Endothelial cell of umbilical vein (primary cell): ENCODE results near the gene CHST11. TPM values are rescaled to one million over a fixed set of nuclear protein-coding genes. Genes with fewer than 3 reads are reported as not detected.

Source experiments
- BruUV-seq: library from RNA; stranded (reverse); fragments of 400-500 nt; replicated peaks from 2 replicates; lab custom pipeline; 2021; lab: Mats Ljungman, UMichigan
- CTCF ChIA-PET: fragments of 300-600, 350-600 bp; sonication (Branson Sonifier 250); formaldehyde crosslinking; loops from one replicate; lab custom pipeline; 2021; ENCODE audit warnings: antibody characterized with exemption, inconsistent platforms; lab: Charles Lee
- POLR2A ChIA-PET: fragments of 300-600, 350-600 bp; sonication (Branson Sonifier 250); formaldehyde crosslinking; loops from one replicate; lab custom pipeline; 2021; ENCODE audit warnings: antibody characterized with exemption, inconsistent platforms; lab: Charles Lee
- DNase-seq: peaks from one replicate; pipeline ENCODE4 v3.0.0-alpha.2; 2011; ENCODE audit warnings: low read depth, low spot score
- FAIRE-seq: peaks from 2 replicates; lab custom pipeline; 2011; peaks lifted over from hg19 to GRCh38; lab: Jason Lieb, UNC
- H2AFZ ChIP-seq: 2 replicates; pipeline ENCODE4 v1.6.0; 2012; ENCODE audit warnings: low read depth, low read length, control low read depth, inconsistent platforms
- H3K27ac ChIP-seq: 2 replicates; pipeline ENCODE4 v1.5.1; 2011; ENCODE audit warnings: low read depth, mild to moderate bottlenecking, control low read depth, low read length, moderate library complexity; ENCODE audit not compliant: insufficient read depth
- H3K27me3 ChIP-seq, 2 experiments: 2 replicates each; pipeline versions ENCODE4 v1.6.0 to v1.6.1; 2011; ENCODE audit warnings: low read length in 2 of 2, mixed read lengths in 1 of 2; ENCODE audit not compliant: control insufficient read depth in 2 of 2, insufficient read depth in 2 of 2
- H3K36me3 ChIP-seq, 2 experiments: 2 replicates in 1 of 2; 3 replicates in 1 of 2; pipeline ENCODE4 v1.5.1; 2011; ENCODE audit warnings: low read length in 2 of 2, mild to moderate bottlenecking in 1 of 2, moderate library complexity in 1 of 2; ENCODE audit not compliant: control insufficient read depth in 2 of 2, insufficient read depth in 2 of 2; ENCODE audit errors: extremely low read depth in 1 of 2
- H3K4me1 ChIP-seq: 3 replicates; pipeline ENCODE4 v1.5.1; 2011; ENCODE audit warnings: mild to moderate bottlenecking, low read length; ENCODE audit not compliant: control insufficient read depth, insufficient read depth; ENCODE audit errors: extremely low read depth
- H3K4me2 ChIP-seq: 2 replicates; pipeline ENCODE4 v1.6.1; 2011; ENCODE audit warnings: low read length, control low read depth, mixed read lengths; ENCODE audit not compliant: insufficient read depth
- H3K4me3 ChIP-seq, 3 experiments: fragments of 200-600 bp in 1 of 3; sonication (generic), shearing (Covaris generic) in 1 of 3; replicated peaks in 1 of 3; 2 replicates each; pipeline ENCODE4 v1.5.1; 2011 to 2016; ENCODE audit warnings: control low read depth in 3 of 3, low read length in 3 of 3, mild to moderate bottlenecking in 2 of 3, inconsistent platforms in 1 of 3, low read depth in 1 of 3, moderate library complexity in 1 of 3; ENCODE audit not compliant: insufficient read depth in 1 of 3
- H3K79me2 ChIP-seq: 2 replicates; pipeline ENCODE4 v1.6.0; 2012; ENCODE audit warnings: low read length, inconsistent platforms; ENCODE audit not compliant: control insufficient read depth, insufficient read depth
- H3K9ac ChIP-seq: replicated peaks from 2 replicates; pipeline ENCODE3; 2011; ENCODE audit warnings: low read length, control low read depth; ENCODE audit not compliant: insufficient read depth; ENCODE audit errors: extremely low read depth
- H3K9me1 ChIP-seq: replicated peaks from 3 replicates; pipeline ENCODE4 v1.6.0; 2011; ENCODE audit warnings: mild to moderate bottlenecking, low read length; ENCODE audit not compliant: control insufficient read depth, insufficient read depth; ENCODE audit errors: extremely low read depth
- H3K9me3 ChIP-seq: replicated peaks from 2 replicates; pipeline ENCODE4 v1.5.1; 2012; ENCODE audit warnings: low read length, inconsistent platforms; ENCODE audit not compliant: control insufficient read depth, insufficient read depth
- H4K20me1 ChIP-seq: replicated peaks from 2 replicates; pipeline ENCODE3; 2011; ENCODE audit warnings: mild to moderate bottlenecking, low read length; ENCODE audit not compliant: control insufficient read depth, insufficient read depth; ENCODE audit errors: extremely low read depth
- EZH2 ChIP-seq: IDR thresholded peaks from 2 replicates; pipeline ENCODE4 v1.6.1; 2012; ENCODE audit warnings: borderline replicate concordance, low read depth, mild to moderate bottlenecking, moderate library complexity, low read length, inconsistent platforms; ENCODE audit not compliant: severe bottlenecking
- FOS ChIP-seq: IDR thresholded peaks from 2 replicates; pipeline ENCODE4 v1.6.1; 2011; ENCODE audit warnings: mild to moderate bottlenecking, low read length, moderate library complexity, borderline replicate concordance; ENCODE audit not compliant: insufficient read depth
- GATA2 ChIP-seq: IDR thresholded peaks from 2 replicates; pipeline ENCODE4 v1.7.0; 2011; ENCODE audit warnings: low read depth, mild to moderate bottlenecking, moderate library complexity, mixed read lengths, low read length; ENCODE audit not compliant: insufficient read length, insufficient read depth
- JUN ChIP-seq: IDR thresholded peaks from 2 replicates; pipeline ENCODE4 v1.6.1; 2011; ENCODE audit warnings: borderline replicate concordance, low read depth; ENCODE audit not compliant: insufficient read length, insufficient read depth
- POLR2AphosphoS5 ChIP-seq: IDR thresholded peaks from 2 replicates; pipeline ENCODE4 v1.6.1; 2012; ENCODE audit warnings: low read depth, mild to moderate bottlenecking, control low read depth, low read length, moderate library complexity; ENCODE audit not compliant: insufficient read depth
- dilution Hi-C: fragments of 300-500 bp; cut with MboI; formaldehyde crosslinking; loops from one replicate; pipeline ENCODE4 v1.15.0; 2019; ENCODE audit warnings: low sequenced_read_pairs; ENCODE audit not compliant: extremely low pct_ligation_motif_present
- intact Hi-C: fragments of 100-400 bp; cut with micrococcal nuclease; formaldehyde crosslinking; loops from one replicate; pipeline ENCODE4 v1.10.0; 2022
- polyA plus RNA-seq, 4 experiments: library from polyadenylated mRNA; depleted of rRNA in 3 of 4; stranded (reverse) in 3 of 4; unstranded in 1 of 4; fragments of >200 nt; gene quantifications; 2 replicates each; pipeline versions ENCODE4 v1.2.1 to v1.2.3, GENCODE V29; 2011 to 2012; ENCODE audit warnings: missing spikeins in 1 of 4
- total RNA-seq: library from RNA; stranded (reverse); gene quantifications from 2 replicates; pipeline ENCODE4 v1.2.3, GENCODE V29; 2021
- TF ChIP-seq, protein P1 (sequence below), 2 donors: IDR thresholded peaks; 1 replicate in 1 of 2; 2 replicates in 1 of 2; pipeline ENCODE4 v1.5.1; 2011; ENCODE audit warnings: low read length in 2 of 2, mild to moderate bottlenecking in 2 of 2, moderate library complexity in 2 of 2, control low read depth in 1 of 2, inconsistent platforms in 1 of 2, low read depth in 1 of 2; ENCODE audit not compliant: insufficient read depth in 1 of 2; ENCODE audit errors: extremely low read depth in 1 of 2
- TF ChIP-seq, protein P2 (sequence below): IDR thresholded peaks from 2 replicates; pipeline ENCODE4 v1.6.1; 2011; ENCODE audit not compliant: insufficient read depth, insufficient read length

CHST11 gene
- total and polyA plus RNA-seq, 2 donors (not counting 3 experiments of a cell fraction or from before 2014, with no cell fraction given) = 19.7 to 20.9 TPM

DNA sequence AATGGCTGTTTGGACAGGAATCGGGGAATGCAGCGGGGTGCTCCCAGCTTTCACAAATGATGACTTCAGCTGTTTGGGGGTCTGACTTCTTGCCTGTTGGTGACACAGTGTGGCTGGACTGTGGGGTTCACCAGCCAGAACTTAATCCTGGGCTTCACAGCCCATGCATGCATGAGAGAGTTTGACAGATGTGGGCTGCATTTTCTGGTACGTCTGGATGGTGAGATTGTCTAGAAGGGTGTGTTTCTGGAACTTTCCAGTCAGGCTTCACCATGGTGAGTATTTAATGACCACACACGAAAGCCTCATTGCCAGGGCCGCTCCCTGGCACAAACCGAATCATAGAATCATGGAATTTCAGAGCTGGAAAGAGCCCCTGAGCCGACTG is 29.6 kb downstream of the CHST11 start:
- ChIA-PET CTCF (interaction anchor here (0.7 kb wide), 1 partner anchor 37 kb away, joined by 3 read pairs; no protein-coding TSS in a partner anchor), POLR2A (no interaction called here)
- H3K9me3 ChIP-seq = no peaks in the 10 kb centered on the region
- no peak overlapping the region for H3K4me3 ChIP-seq
- no peak overlapping the region for H3K27ac ChIP-seq
- H3K9ac ChIP-seq = no peak overlapping the region
- no peak for DNase-seq
- peaks cover 36% of the 10 kb centered on the region for H3K79me2 ChIP-seq
- no peaks in the 10 kb centered on the region for H3K36me3 ChIP-seq
- no peaks in the 10 kb centered on the region for H3K27me3 ChIP-seq
- FAIRE-seq = no peak
- intact Hi-C loops (no loop called here), dilution Hi-C loops (no loop called here)
- H4K20me1 ChIP-seq = no peaks in the 10 kb centered on the region
- no peak overlapping the region for H3K4me2 ChIP-seq
- TF ChIP-seq, protein P1, sequence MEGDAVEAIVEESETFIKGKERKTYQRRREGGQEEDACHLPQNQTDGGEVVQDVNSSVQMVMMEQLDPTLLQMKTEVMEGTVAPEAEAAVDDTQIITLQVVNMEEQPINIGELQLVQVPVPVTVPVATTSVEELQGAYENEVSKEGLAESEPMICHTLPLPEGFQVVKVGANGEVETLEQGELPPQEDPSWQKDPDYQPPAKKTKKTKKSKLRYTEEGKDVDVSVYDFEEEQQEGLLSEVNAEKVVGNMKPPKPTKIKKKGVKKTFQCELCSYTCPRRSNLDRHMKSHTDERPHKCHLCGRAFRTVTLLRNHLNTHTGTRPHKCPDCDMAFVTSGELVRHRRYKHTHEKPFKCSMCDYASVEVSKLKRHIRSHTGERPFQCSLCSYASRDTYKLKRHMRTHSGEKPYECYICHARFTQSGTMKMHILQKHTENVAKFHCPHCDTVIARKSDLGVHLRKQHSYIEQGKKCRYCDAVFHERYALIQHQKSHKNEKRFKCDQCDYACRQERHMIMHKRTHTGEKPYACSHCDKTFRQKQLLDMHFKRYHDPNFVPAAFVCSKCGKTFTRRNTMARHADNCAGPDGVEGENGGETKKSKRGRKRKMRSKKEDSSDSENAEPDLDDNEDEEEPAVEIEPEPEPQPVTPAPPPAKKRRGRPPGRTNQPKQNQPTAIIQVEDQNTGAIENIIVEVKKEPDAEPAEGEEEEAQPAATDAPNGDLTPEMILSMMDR (IDR thresholded peaks at IDR 0.05; ENCODE audit: extremely low read depth in 1 of 2, insufficient read depth in 1 of 2, low read depth in 1 of 2, low read length in 2 of 2) = no peak
- TF ChIP-seq EZH2 = no peak
- no peaks in the 10 kb centered on the region for H3K9me1 ChIP-seq
- H3K4me1 ChIP-seq = peaks cover 7% of the 10 kb centered on the region
- H2AFZ ChIP-seq = no peak overlapping the region
- BruUV-seq = no TSS peak

DNA sequence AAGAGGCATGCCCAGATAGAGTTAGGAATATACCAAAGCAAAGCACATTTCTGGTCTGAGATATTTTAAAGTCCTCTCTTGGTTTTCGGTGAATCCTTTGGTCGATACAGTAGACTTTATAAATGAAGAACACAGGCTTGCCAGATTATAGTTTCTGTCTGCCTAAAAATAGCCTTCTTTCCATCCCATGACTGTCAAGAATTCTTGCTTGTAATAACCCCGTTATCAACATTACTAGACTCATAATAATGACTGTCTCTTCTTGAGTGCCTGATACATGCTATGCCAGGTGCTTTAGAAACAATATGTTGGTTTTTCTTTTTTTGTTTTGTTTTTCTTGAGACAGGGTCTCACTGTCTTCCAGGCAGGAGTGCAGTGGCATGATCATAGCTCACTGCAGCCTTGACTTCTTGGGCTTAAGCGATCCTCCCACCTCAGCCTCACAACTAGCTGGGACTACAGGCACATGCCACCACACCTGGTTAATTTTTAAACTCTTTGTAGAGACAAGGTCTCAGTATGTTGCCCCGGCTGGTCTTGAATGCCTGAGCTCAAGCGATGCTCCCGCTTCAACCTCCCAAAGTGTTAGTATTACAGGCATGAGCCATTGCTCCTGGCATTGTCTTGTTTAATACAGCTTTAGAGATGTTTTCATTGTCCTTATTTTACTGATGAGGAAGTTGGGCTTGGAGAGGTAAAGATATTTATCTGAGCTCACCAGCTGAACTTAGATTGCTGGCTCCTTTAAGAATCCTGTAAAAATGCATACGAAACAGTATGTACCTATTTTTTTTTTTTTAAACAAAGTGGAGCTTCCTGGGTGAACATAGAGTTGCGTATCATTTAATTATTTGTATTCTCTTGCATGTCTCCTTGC is 30.4 kb downstream of the CHST11 start:
- FAIRE-seq (no peak), DNase-seq (no peak)
- ChIA-PET CTCF (interaction anchor here (1.7 kb wide), 1 partner anchor 9 kb away, joined by 9 read pairs; no protein-coding TSS in a partner anchor), POLR2A (no interaction called here)
- no peak overlapping the region for H3K4me3 ChIP-seq
- H3K9ac ChIP-seq = no peak overlapping the region
- no peaks in the 10 kb centered on the region for H3K9me3 ChIP-seq
- no peaks in the 10 kb centered on the region for H3K27me3 ChIP-seq
- intact Hi-C loops (no loop called here), dilution Hi-C loops (no loop called here)
- H3K27ac ChIP-seq = no peak overlapping the region
- peaks cover 31% of the 10 kb centered on the region for H3K79me2 ChIP-seq
- TF ChIP-seq, protein P2, sequence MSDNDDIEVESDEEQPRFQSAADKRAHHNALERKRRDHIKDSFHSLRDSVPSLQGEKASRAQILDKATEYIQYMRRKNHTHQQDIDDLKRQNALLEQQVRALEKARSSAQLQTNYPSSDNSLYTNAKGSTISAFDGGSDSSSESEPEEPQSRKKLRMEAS = no peak
- TF ChIP-seq POLR2AphosphoS5 = no peak
- TF ChIP-seq JUN = no peak
- no peak for TF ChIP-seq FOS
- no peak for TF ChIP-seq EZH2
- TF ChIP-seq GATA2 = no peak
- H3K4me2 ChIP-seq = no peak overlapping the region
- H3K36me3 ChIP-seq = no peaks in the 10 kb centered on the region
- H4K20me1 ChIP-seq = no peaks in the 10 kb centered on the region
- no TSS peak for BruUV-seq
- no peaks in the 10 kb centered on the region for H3K9me1 ChIP-seq
- peaks cover 4% of the 10 kb centered on the region for H3K4me1 ChIP-seq
- no peak overlapping the region for H2AFZ ChIP-seq
